Fibroblast of lung (primary cell): ENCODE data around the gene PTPN13. TPM values are rescaled to one million over a fixed set of nuclear protein-coding genes. Genes with fewer than 3 reads are reported as not detected.

Experiments used
- DNase-seq, 2 donors: peaks; one replicate each; pipeline versions ENCODE4 v3.0.0 to v3.0.0-alpha.2; 2010; ENCODE audit warnings: low read depth in 2 of 2
- H2AFZ ChIP-seq: 2 replicates; pipeline ENCODE4 v1.5.1; 2012; ENCODE audit warnings: low read length, control low read depth, inconsistent platforms
- H3K27ac ChIP-seq: 2 replicates; pipeline ENCODE4 v1.5.1; 2011; ENCODE audit warnings: low read length, control low read depth; ENCODE audit not compliant: insufficient read depth
- H3K27me3 ChIP-seq: 2 replicates; pipeline ENCODE4 v1.5.1; 2011; ENCODE audit warnings: mild to moderate bottlenecking, low read length; ENCODE audit not compliant: control insufficient read depth, insufficient read depth
- H3K36me3 ChIP-seq: 2 replicates; pipeline ENCODE4 v1.5.1; 2011; ENCODE audit warnings: low read length; ENCODE audit not compliant: control insufficient read depth, insufficient read depth
- H3K4me1 ChIP-seq: 2 replicates; pipeline ENCODE4 v1.5.1; 2011; ENCODE audit warnings: low read length; ENCODE audit not compliant: control insufficient read depth, insufficient read depth; ENCODE audit errors: extremely low read depth
- H3K4me2 ChIP-seq: 2 replicates; pipeline ENCODE4 v1.5.1; 2011; ENCODE audit warnings: low read length, control low read depth; ENCODE audit not compliant: insufficient read depth; ENCODE audit errors: extremely low read depth
- H3K4me3 ChIP-seq, 4 experiments: fragments of 200-600 bp in 1 of 4; sonication (generic) in 1 of 4; replicated peaks in 1 of 4; 2 replicates each; pipeline ENCODE4 v1.5.1; 2011 to 2016; ENCODE audit warnings: low read length in 4 of 4, low read depth in 3 of 4, mild to moderate bottlenecking in 3 of 4, control low read depth in 2 of 4, inconsistent platforms in 1 of 4, mixed read lengths in 1 of 4; ENCODE audit not compliant: insufficient read depth in 1 of 4; ENCODE audit errors: control extremely low read depth in 1 of 4
- H3K79me2 ChIP-seq: 2 replicates; pipeline ENCODE4 v1.5.1; 2012; ENCODE audit warnings: mild to moderate bottlenecking, low read length, inconsistent platforms; ENCODE audit not compliant: control insufficient read depth, insufficient read depth
- H3K9ac ChIP-seq: 2 replicates; pipeline ENCODE4 v1.5.1; 2011; ENCODE audit warnings: mild to moderate bottlenecking, low read length, control low read depth; ENCODE audit not compliant: insufficient read depth
- H3K9me3 ChIP-seq: 2 replicates; pipeline ENCODE4 v1.5.1; 2012; ENCODE audit warnings: low read depth, low read length; ENCODE audit not compliant: control insufficient read depth, insufficient read depth
- H4K20me1 ChIP-seq: 2 replicates; pipeline ENCODE4 v1.5.1; 2011; ENCODE audit warnings: low read length; ENCODE audit not compliant: control insufficient read depth, insufficient read depth; ENCODE audit errors: extremely low read depth
- EZH2 ChIP-seq: IDR thresholded peaks from 2 replicates; pipeline ENCODE4 v1.5.1; 2012; ENCODE audit warnings: low read length, control low read depth, mild to moderate bottlenecking; ENCODE audit errors: missing control alignments
- polyA plus RNA-seq, 2 donors: library from polyadenylated mRNA; depleted of rRNA in 1 of 2; stranded (reverse) in 1 of 2; unstranded in 1 of 2; fragments of >200 nt; gene quantifications; 2 replicates each; pipeline ENCODE4 v1.2.1, GENCODE V29; 2011 to 2012; ENCODE audit warnings: missing spikeins in 1 of 2
- total RNA-seq: library from RNA; depleted of rRNA; stranded (reverse); fragments of >200 nt; gene quantifications from 2 replicates; pipeline ENCODE4 v1.2.1, GENCODE V29; 2014
- TF ChIP-seq, protein P1 (sequence below), 2 donors: IDR thresholded peaks in 1 of 2; conservative IDR thresholded peaks in 1 of 2; 1 replicate in 1 of 2; 2 replicates in 1 of 2; pipeline ENCODE4 v1.5.1; 2011 to 2012; ENCODE audit warnings: low read length in 2 of 2, control low read depth in 1 of 2, inconsistent platforms in 1 of 2, low read depth in 1 of 2, mild to moderate bottlenecking in 1 of 2

PTPN13 gene
- total and polyA plus RNA-seq, 2 donors (not counting 1 experiment from before 2014, with no cell fraction given) = 16.5 to 136 TPM

DNA sequence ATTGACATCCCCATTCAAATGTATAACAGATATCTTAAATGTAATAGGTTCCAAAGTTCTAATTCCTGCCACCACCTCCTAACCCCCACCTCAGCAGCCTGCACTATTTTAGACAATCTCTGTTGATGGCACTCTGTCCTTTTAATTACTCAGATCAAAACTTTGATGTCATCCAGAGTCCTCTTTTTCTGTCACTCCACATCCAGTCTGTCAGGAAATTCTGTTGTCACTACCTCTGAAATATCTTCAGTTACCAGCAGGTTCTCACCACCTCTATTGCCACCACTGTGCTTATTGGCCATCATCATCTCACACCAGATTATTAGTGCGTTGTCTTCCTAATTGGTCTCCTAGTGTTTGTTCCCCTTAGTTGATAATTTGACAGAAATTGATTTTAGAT lies 76.2 kb downstream of the PTPN13 start:
- Histone ChIP-seq H3K36me3 (no peaks in the 10 kb centered on the region), H3K4me3 (no peak overlapping the region), H3K4me1 (peaks cover 2% of the 10 kb centered on the region), H3K27me3 (no peaks in the 10 kb centered on the region), H2AFZ (no peak overlapping the region), H3K4me2 (no peak overlapping the region), H3K9ac (no peak overlapping the region), H4K20me1 (no peaks in the 10 kb centered on the region), H3K27ac (no peak overlapping the region), H3K9me3 (no peaks in the 10 kb centered on the region), H3K79me2 (no peaks in the 10 kb centered on the region)
- TF ChIP-seq EZH2 = no peak
- no peak for DNase-seq

DNA sequence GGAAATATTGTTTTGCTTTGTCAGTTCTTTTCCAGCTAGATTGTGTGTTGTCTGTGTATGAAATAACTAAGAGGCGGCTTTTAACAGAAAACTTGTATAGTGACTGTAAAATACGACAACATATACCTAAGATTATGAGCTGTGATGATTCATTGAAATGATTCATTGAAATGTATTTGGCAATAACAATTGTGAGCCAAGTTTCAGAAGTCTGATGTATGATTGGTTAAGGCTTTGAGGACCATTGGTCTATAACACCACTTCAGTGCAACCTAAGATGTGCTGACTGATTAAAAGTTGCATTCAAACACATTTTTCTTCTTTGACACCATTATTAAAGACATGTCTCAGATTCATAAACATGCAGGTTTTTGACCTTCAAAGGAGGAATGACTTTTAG lies 76.6 kb downstream of the PTPN13 start:
- Histone ChIP-seq H3K36me3 (no peaks in the 10 kb centered on the region), H3K4me1 (peaks cover 2% of the 10 kb centered on the region), H3K27ac (no peak overlapping the region), H2AFZ (no peak overlapping the region), H3K27me3 (no peaks in the 10 kb centered on the region), H3K4me2 (no peak overlapping the region), H3K79me2 (no peaks in the 10 kb centered on the region), H3K9me3 (no peaks in the 10 kb centered on the region), H3K9ac (no peak overlapping the region), H4K20me1 (no peaks in the 10 kb centered on the region), H3K4me3 (no peak overlapping the region)
- peak; percentile 80 to 84 for DNase-seq
- no peak for TF ChIP-seq EZH2
- TF ChIP-seq, protein P1, sequence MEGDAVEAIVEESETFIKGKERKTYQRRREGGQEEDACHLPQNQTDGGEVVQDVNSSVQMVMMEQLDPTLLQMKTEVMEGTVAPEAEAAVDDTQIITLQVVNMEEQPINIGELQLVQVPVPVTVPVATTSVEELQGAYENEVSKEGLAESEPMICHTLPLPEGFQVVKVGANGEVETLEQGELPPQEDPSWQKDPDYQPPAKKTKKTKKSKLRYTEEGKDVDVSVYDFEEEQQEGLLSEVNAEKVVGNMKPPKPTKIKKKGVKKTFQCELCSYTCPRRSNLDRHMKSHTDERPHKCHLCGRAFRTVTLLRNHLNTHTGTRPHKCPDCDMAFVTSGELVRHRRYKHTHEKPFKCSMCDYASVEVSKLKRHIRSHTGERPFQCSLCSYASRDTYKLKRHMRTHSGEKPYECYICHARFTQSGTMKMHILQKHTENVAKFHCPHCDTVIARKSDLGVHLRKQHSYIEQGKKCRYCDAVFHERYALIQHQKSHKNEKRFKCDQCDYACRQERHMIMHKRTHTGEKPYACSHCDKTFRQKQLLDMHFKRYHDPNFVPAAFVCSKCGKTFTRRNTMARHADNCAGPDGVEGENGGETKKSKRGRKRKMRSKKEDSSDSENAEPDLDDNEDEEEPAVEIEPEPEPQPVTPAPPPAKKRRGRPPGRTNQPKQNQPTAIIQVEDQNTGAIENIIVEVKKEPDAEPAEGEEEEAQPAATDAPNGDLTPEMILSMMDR (conservative IDR thresholded peaks at IDR 0.05 in 1 of 2, IDR thresholded peaks at IDR 0.05 in 1 of 2; ENCODE audit: low read depth in 1 of 2, low read length in 2 of 2) = no peak

DNA sequence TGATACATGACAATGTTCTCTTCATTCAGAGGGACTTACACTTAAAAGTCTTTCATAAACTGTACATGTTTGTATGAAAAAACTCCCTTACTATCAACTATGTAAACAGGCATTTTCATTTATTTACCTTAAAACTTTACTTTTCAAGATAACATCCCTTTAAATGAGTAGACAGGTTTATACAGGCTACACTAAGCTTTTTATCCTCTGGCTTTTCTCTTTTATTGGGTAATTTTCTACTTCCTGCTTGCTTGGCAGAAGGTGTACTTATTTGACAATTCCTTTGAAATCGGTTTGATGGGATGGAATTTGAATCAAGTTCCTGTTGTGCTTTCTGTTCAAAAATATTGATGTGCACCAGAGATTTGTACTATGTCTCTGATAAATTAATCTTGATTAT lies 81.4 kb downstream of the PTPN13 start:
- no peaks in the 10 kb centered on the region for H3K9me3 ChIP-seq
- H3K9ac ChIP-seq = no peak overlapping the region
- H3K4me3 ChIP-seq = no peak overlapping the region
- no peak for TF ChIP-seq EZH2
- TF ChIP-seq, protein P1 (conservative IDR thresholded peaks at IDR 0.05 in 1 of 2, IDR thresholded peaks at IDR 0.05 in 1 of 2; ENCODE audit: low read depth in 1 of 2, low read length in 2 of 2) = no peak
- H3K79me2 ChIP-seq = no peaks in the 10 kb centered on the region
- H2AFZ ChIP-seq = no peak overlapping the region
- no peaks in the 10 kb centered on the region for H3K36me3 ChIP-seq
- DNase-seq = no peak
- no peaks in the 10 kb centered on the region for H3K4me1 ChIP-seq
- H3K4me2 ChIP-seq = no peak overlapping the region
- H3K27me3 ChIP-seq = no peaks in the 10 kb centered on the region
- no peak overlapping the region for H3K27ac ChIP-seq
- no peaks in the 10 kb centered on the region for H4K20me1 ChIP-seq
